Astrocyte of the spinal cord (primary cell): Measurements from ENCODE around the gene STX4.

Experiments
- DNase-seq: peaks from one replicate; pipeline ENCODE4 v3.0.0; 2011; ENCODE audit warnings: low read depth, low spot score
- H3K4me3 ChIP-seq: 2 replicates; pipeline ENCODE4 v1.5.1; 2011; ENCODE audit warnings: low read depth, mild to moderate bottlenecking, low read length, moderate library complexity
- in situ Hi-C: cut with HindIII; loops from 2 replicates; pipeline ENCODE4 v1.10.0; 2017; ENCODE audit warnings: low sequenced_read_pairs
- TF ChIP-seq, protein P1 (sequence below): IDR thresholded peaks from 2 replicates; pipeline ENCODE4 v1.5.1; 2012; ENCODE audit warnings: low read depth, mild to moderate bottlenecking, low read length, inconsistent platforms

The STX4 gene, protein sequence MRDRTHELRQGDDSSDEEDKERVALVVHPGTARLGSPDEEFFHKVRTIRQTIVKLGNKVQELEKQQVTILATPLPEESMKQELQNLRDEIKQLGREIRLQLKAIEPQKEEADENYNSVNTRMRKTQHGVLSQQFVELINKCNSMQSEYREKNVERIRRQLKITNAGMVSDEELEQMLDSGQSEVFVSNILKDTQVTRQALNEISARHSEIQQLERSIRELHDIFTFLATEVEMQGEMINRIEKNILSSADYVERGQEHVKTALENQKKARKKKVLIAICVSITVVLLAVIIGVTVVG

DNA sequence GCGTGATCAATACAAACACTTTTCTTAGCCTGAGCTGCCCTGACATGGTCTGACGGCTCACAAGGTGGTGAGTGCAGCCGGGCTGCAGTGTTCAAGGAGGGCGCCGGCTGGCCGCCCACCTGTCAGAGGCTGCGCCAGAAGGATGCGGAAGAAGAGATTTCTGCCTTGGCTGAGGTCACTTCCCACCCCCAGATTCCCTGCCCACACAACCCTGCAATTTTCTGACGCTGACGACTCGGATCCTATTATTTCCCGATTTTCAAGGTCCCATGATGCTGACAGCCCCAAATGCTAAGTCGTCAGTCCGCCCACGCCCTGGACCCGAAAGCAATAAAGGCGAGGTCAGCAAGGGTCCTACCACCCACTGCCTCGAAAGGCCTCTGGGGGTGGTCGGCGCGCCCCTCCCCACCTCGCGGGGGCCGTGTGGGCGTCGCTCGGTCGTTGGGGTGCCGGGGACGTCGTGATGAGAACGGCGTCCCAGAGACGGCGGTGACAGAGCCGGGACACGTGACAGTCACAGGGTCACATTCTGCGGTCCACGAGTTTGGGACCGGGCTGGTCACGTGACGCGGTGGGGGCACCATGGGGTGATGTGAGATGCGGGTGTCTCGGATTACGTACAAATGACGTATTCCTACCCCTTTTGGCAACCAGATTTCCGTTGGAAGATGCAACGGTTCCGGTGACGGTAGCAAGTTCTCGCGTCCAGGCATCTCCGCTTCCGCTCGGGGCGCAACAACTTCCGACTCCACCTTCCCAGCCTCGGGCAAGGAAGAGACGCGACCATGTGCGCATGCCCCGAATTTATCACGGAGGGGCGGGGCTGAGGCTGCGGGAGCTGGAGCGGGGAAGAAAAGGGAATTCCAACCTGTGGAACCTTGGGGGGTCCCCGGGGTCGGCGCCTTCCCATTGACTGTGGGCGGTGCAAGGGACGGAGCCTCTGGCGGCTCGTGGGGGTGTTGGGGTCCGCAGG, at the start of gene STX4:
Gene STX4 (plus strand): TSS at position 823 of the 973 bp plus-strand sequence. CDS start 248 bp downstream, outside the sequence.
- peak; percentile 97 for DNase-seq
- in situ Hi-C loops, result no loop called here
- H3K4me3 ChIP-seq, result peak within 1 kb of the TSS; percentile 99
- TF ChIP-seq, protein P1, sequence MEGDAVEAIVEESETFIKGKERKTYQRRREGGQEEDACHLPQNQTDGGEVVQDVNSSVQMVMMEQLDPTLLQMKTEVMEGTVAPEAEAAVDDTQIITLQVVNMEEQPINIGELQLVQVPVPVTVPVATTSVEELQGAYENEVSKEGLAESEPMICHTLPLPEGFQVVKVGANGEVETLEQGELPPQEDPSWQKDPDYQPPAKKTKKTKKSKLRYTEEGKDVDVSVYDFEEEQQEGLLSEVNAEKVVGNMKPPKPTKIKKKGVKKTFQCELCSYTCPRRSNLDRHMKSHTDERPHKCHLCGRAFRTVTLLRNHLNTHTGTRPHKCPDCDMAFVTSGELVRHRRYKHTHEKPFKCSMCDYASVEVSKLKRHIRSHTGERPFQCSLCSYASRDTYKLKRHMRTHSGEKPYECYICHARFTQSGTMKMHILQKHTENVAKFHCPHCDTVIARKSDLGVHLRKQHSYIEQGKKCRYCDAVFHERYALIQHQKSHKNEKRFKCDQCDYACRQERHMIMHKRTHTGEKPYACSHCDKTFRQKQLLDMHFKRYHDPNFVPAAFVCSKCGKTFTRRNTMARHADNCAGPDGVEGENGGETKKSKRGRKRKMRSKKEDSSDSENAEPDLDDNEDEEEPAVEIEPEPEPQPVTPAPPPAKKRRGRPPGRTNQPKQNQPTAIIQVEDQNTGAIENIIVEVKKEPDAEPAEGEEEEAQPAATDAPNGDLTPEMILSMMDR, result no peak

DNA sequence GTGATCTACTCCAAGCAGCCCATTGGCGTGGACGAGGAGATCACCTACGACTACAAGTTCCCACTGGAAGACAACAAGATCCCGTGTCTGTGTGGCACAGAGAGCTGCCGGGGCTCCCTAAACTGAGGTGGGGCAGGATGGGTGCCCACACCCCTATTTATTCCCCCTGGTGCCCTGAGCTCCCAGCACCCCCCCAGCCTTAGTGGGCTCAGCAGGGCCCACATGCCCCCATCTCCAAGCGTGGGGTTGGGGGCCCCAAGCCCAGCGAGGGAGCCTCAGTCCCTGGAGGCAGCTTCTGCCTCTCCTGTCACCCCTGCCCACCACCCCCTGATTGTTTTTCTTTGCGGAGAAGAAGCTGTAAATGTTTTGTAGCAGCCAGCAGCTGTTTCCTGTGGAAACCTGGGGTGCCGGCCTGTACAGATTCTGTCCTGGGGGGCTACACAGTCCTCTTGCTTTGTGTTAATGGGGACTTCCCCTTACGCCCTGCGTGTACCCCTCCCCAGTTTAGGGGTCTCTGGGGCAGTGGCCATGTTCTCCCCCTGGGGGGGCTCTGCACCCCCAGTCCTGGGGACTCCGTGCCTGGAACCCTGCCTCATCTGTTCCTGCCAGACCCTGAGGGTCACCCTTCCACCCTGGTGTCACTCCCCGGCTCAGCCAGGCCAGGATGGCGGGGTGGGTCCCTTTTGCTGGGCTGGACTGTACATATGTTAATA, 49.3 kb upstream of the STX4 start:
- no peak for DNase-seq
- in situ Hi-C loops, result no loop called here
- H3K4me3 ChIP-seq, result no peak overlapping the region
- TF ChIP-seq, protein P1, result no peak

DNA sequence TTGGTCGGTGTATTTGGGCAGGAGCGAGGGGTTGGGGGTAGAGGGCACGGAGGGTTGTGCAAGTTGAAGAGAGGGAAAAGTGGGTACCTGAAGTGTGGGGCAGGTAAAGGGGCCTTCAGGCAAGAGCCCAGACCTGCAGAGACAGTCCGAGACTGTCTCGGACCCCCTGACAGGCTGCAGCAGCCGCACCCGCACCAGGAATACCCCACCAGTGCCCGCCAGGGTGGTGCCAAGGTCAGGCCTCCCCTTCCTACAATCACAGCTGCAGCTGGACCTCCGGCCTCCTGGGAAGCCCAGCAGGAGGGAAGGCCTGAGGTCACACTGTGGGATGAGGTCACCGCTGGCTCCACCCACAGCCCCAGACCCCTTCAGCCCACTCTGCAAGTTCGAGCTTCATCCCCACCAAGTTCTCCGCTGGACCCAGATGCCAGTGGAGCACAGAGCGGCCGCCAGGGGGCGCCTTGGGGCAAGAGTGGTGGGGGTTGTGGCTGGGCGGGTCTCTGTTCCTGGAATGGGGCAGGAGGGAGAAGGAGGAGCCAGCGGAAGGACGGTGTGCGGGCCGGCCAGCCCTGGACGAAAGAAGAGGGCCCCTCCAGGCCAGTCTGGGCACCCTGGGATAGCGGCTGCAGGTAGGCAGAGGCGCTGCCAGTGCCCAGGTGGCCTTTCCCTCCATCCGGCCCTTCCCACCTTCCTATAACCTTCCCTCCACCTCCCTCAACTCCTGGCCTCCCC, 48.5 kb upstream of the STX4 start, which contains the start of gene HSD3B7:
Gene HSD3B7 (plus strand): TSS at position 539 of the 732 bp plus-strand sequence. CDS start 452 bp downstream, outside the sequence.
- peak within 1 kb of the TSS; percentile 53 for H3K4me3 ChIP-seq
- peak; percentile 79 for DNase-seq
- in situ Hi-C loops, result no loop called here
- TF ChIP-seq, protein P1, result peak; percentile 96

DNA sequence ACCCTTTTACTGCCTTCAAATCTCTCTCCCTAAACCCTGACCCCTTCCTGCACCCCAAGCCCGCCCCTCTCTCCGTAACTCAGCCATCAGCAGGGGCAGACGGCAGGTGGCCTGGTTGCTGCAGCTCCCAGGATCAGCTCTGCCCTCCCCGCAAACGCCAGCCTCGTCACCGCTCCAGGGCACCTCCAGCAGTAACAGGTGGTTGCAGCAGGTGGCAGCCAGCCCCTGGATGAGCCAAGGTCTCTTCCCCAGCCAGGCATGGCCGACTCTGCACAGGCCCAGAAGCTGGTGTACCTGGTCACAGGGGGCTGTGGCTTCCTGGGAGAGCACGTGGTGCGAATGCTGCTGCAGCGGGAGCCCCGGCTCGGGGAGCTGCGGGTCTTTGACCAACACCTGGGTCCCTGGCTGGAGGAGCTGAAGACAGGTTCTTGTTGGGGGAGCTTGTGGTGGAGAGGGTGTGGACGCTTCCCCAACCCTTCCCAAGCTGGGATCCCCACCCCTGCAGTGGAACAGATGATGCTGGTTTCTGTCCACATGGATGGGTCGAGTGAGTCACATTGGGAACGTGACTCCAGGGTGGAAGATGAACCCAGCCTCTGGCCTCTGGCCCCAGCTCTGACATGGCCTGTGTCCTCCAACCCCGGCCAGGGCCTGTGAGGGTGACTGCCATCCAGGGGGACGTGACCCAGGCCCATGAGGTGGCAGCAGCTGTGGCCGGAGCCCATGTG, 47.8 kb upstream of the STX4 start:
- in situ Hi-C loops, result no loop called here
- no peak for DNase-seq
- peak overlapping the region; percentile 53 for H3K4me3 ChIP-seq
- TF ChIP-seq, protein P1, result peak; percentile 19

DNA sequence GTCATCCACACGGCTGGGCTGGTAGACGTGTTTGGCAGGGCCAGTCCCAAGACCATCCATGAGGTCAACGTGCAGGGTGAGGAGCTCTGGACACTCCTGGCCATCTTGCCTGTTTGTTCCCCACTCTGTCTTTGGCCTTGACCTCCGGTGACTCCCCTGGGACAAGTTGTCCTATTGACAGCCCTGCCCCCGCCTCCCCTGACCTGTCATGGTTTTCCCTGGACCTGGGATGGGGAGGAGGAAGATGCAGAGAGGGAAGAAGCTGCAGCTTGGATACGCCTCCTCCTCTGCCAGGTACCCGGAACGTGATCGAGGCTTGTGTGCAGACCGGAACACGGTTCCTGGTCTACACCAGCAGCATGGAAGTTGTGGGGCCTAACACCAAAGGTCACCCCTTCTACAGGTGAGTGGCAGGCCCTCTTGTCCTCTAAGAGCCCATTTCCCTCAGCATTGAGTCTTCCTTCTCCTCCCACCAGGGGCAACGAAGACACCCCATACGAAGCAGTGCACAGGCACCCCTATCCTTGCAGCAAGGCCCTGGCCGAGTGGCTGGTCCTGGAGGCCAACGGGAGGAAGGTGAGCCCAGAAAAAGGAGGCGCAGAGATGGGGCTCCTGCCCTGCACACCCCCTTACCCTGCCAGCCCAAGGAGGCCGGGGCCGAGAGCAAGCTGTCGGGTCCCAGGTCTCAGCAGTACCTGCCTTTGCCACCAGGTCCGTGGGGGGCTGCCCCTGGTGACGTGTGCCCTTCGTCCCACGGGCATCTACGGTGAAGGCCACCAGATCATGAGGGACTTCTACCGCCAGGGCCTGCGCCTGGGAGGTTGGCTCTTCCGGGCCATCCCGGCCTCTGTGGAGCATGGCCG, 47.0 kb upstream of the STX4 start:
- TF ChIP-seq, protein P1, result no peak
- no peak overlapping the region for H3K4me3 ChIP-seq
- DNase-seq, result no peak
- in situ Hi-C loops, result no loop called here
